ENCODE results near the gene SLC6A17.

DNA sequence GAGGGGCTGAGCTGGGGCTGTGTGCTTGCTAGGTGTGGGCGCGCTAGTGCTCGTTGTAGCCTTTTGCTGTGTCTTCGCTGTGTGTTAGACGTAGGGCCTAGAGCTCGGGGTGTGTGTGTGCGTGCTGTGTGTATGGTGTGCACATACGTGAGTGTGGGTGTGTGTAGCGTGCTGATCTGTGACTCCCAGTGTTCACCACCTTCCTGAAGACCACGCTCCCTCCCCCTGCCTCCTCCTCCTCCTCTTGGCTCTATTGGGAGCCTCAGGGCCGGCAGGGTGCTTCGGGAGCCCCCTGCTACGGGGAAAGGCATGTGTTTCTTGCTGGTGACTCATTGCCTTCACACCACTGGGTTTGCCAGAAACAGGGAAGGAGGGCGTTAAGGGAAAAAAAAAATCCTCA is 50.4 kb downstream of the SLC6A17 start:
- TF ChIP-seq, protein P1, sequence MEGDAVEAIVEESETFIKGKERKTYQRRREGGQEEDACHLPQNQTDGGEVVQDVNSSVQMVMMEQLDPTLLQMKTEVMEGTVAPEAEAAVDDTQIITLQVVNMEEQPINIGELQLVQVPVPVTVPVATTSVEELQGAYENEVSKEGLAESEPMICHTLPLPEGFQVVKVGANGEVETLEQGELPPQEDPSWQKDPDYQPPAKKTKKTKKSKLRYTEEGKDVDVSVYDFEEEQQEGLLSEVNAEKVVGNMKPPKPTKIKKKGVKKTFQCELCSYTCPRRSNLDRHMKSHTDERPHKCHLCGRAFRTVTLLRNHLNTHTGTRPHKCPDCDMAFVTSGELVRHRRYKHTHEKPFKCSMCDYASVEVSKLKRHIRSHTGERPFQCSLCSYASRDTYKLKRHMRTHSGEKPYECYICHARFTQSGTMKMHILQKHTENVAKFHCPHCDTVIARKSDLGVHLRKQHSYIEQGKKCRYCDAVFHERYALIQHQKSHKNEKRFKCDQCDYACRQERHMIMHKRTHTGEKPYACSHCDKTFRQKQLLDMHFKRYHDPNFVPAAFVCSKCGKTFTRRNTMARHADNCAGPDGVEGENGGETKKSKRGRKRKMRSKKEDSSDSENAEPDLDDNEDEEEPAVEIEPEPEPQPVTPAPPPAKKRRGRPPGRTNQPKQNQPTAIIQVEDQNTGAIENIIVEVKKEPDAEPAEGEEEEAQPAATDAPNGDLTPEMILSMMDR (conservative IDR thresholded peaks at IDR 0.05; ENCODE audit: low read length) = no peak
- TF ChIP-seq EZH2phosphoT487 (IDR thresholded peaks at IDR 0.05; ENCODE audit: borderline replicate concordance) = no peak
